Stimulated activated CD4-positive, alpha-beta T cell treated with anti-CD3 and anti-CD28 coated beads, Interleukin-1b, Interleukin-23, amount 100 ng/mL, for 48 hours (primary cell): ENCODE results near the gene IFNG-AS1.

Experiments
- DNase-seq: peaks from one replicate; pipeline ENCODE4 v3.0.0-alpha.2; 2020

The IFNG-AS1 gene

DNA sequence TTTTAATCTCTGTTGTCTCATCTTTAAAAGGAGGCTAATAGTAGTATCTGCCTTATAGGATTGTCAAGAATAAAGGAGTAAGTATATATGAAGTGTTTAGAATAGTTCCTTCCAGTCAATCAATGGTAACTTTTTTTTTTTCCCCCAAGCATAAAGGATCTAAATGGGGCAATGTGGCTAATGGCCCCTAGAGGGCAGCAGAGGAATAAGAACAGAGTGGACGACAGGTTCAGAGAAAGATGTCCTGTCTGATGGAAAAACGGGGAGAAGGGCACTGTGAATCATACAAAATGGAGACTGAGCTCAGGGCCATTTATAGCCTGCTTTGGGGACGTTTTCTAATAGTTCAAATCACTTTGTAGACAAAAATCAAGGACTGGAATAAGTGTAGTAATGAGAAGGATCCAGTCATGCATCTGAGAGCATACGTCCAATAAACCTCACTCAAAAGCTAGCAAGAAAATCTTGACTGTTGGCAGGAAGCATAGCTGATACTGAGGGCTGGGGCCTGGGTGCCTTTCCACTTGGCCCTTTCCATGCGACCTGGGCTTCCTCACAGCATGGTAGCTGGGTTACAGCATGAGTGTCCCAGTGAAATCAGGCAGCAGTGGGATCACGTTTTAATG is 51.3 kb downstream of the IFNG-AS1 start:
- DNase-seq = peak; percentile 58

DNA sequence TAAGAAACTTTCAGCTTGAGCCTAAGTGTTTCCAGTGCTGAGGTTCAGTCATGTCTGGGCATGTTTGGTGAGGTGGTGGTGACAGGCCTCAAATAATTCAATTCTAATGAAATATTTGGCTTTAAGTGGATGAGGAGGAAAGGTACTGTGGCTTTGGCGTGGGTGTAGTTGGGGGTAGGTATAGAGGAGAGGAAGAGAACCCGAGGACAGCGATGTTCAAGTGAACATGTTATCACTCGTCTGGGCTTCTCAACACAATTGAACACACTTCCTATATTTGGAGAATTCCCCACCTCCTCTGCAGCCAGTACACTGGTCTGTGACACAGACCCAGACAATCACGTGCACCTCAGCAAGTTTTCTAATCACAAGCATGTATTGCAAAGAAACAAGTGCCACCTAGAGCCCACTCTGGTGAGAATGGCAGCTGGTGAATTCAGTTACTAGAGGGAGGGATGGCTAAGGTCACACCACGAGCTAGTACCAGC is 53.0 kb downstream of the IFNG-AS1 start:
- DNase-seq = no peak

DNA sequence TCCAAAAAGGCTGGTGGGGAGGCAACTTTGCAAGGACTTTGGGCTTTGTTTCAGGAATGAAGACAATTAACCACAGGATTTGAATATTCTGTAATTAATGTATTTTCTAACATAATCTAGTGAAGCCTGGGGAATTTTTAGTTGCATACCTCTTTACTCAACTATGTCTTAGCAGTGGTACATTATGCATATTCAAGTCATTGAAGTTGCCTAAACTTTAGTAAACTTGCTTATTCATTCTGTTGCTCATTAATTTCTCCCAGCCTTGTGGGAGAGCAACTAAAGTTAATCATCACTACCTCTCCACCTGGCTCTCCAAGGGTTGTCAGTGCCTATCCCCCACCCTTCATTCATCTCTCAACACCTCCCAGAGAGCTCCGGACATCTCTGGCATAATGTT is 54.2 kb downstream of the IFNG-AS1 start:
- DNase-seq = no peak

DNA sequence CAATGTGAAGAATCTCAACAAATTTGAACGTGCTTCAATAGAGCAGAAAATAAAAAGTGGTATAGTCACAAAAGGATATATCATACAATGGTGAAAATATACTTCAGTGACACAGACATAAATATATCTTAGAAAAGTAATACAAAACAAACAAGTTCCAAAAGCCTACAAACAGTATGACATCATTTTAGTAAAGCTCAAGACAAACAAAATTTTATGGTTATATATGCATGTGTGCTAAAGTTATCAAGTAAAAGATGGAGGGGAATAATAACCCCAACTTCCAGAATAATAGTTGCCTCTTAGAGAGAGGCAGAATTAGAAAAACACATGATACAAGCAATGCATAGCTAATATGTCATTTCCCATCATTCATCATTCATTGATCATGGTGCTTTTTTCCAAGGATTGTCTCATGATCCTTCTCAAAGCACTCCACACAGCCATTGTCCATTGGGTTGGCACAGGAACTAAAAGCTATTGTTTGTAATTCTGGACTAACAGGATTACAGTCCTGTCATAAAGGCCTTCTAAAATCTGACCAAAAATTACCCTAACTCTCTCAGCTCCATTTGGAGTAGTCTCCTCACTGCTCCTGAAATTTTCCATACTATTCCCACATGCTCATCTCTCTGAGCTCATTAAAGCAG is 59.5 kb downstream of the IFNG-AS1 start:
- no peak for DNase-seq

DNA sequence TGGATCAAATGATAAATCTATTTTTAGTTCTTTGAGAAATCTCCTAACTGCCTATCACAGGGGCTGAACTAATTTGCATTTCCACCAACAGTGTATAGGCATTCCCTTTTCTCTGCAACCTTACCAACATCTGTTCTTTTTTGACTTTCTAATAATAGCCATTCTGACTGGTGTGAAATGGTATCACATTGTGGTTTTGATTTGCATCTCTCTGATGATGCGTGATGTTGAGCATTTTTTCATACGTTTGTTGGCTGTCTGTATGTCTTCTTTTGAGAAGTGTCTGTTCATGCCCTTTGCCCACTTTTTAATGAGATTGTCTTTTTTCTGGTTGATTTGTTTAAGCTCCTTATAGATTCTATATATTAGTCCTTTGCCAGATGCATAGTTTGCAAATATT is 67.1 kb downstream of the IFNG-AS1 start:
- no peak for DNase-seq

DNA sequence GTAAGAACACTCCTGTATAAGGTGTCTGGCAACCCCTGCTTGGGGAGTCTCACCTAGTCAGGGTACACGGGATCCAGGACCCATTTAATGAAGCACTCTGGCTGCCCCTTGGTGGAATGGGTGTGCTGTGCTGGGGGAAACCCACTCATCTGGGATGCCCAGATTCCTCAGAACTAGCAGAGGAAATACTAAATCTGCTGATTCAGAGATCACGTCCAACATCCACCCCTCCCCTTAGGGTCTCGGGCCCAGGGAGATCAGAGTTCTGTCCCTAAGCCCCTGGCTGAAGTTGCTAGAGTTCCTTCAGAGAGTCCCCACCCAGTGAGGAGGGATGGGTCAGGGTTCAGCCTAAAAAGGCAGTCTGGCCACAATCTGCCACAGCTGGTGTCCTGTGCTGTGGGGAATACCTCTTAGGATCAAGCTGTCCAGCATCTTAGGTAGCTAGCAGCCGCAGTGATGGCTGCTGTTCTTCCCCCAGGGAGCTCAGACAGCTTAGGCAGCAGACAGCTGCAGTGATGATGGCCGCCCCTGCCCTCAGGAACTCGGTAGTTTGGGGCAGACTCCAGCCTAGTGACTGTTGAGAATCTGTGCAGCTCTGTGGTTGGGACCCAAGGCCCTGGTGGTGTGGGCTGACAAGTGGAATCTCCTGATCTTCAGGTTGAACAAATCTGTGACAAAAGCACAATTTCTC is 74.8 kb downstream of the IFNG-AS1 start:
- no peak for DNase-seq

DNA sequence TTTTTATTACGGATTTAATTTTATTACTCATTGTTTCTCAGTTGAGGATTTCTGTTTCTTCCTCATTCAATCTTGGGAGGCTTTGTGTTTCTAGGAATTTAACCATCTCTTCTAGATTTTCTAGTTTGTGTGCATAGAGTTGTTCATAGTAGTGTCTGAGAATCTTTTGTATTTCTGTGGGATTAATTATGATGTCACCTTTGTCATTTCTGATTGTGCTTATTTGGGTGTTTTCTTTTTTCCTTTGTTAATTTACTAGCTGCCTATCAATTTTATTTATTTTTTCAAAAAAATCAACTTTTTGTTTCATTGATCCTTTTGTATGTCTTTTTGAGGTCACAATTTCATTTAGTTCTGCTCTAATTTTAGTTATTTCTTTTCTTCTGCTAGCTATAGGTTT is 75.9 kb downstream of the IFNG-AS1 start:
- DNase-seq = no peak

DNA sequence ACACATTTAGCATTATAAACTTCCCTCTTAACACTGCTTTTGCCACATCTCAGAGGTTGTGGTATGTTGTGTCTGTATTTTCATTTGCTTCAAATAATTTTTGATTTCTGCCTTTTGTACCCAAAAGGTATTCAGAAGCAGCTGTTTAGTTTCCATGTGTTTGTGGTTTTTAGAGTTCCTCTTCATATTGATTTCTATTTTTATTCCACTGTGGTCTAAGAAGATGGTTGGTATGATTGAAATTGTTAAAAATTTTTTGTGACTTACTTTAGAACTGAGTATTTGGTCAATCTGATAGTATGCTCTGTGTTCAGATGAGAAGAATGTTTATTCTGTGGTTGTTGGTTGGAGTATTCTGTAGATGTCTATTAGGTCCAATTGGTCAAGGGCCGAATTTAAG is 76.4 kb downstream of the IFNG-AS1 start:
- no peak for DNase-seq

DNA sequence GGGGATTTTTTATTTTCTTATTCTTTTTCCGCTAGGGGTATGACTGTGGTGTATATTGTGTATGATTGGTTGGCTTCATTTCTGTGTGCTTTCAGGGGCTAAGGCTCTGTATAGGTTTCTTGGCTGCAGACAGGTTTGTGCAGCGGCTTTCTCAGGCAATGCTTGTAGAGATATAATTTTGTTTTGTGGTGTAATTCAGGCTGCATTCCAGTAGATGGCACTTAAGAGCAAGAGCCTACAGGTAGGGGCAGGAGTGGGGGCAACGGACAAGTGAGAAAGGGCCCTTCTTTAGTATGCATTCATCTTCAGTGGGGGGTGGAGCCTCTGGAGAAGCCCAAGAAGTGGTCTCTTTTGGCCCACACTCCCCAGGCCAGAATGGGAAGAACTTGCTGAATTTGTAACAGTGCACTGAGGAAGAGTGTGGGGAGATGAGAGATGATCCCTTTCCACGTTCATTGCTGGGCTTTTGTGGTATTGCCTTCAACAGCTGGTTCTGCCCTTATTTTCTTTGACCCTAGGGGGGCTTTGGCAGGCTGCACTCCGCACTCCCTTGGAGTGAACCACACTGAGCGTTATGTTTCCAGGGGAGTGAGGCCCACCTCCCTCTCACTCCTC is 78.6 kb downstream of the IFNG-AS1 start:
- no peak for DNase-seq

DNA sequence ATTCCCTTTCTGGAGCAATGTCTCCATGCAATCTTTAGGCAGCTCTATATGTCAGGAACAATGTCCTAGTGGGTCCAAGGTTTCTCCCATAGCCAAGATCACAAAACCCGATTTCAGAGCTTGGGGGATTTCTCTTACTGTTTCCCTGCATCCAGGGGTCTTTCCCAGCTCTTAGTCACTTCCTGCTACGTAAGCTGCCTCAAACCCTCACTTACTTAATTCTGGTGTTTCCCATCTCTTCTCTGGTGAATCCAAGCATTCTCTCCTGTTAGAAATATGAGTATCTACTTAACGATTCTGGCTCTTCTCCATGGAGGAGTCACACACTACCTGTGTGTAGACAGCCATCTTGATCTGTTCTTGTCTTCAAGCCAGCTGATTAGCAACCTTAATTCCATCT is 80.0 kb downstream of the IFNG-AS1 start:
- DNase-seq = no peak
